K562 (cell line): ENCODE measurements around the gene SETD1B. TPM values are rescaled to one million over a fixed set of nuclear protein-coding genes. Genes with fewer than 3 reads are reported as not detected.

ENCODE experiments used
- ATAC-seq: fragments of 200-7000 bp; cut with Tn5 transposase; 3 replicates; pipeline ENCODE4 v1.9.1; 2020; ENCODE audit warnings: moderate library complexity
- BruUV-seq: library from RNA; stranded (reverse); fragments of 400-500 nt; replicated peaks from 2 replicates; lab custom pipeline; 2021; lab: Mats Ljungman, UMichigan
- CTCF ChIA-PET: fragments of 300-600 bp; formaldehyde crosslinking; extraction: SDS; loops from one replicate; lab custom pipeline; 2021; ENCODE audit warnings: low intra/inter-chr PET ratio; lab: Yijun Ruan, JAX
- POLR2A ChIA-PET: fragments of 300-600, 350-650 bp; sonication (Branson Sonifier 250); formaldehyde crosslinking; extraction: SDS; loops from one replicate; lab custom pipeline; 2021; ENCODE audit warnings: antibody characterized with exemption, inconsistent platforms; lab: Yijun Ruan, JAX
- DNase-seq, 4 experiments: peaks; one replicate each; pipeline versions ENCODE4 v3.0.0 to v3.0.0-alpha.2; 2011 to 2018; ENCODE audit warnings: low spot score in 3 of 4, mixed read lengths in 3 of 4; ENCODE audit errors: extremely low read depth in 1 of 4
- FAIRE-seq: peaks from 2 replicates; lab custom pipeline; 2011; peaks lifted over from hg19 to GRCh38; lab: Jason Lieb, UNC
- H2AFZ ChIP-seq: 2 replicates; pipeline ENCODE4 v1.6.0; 2011; ENCODE audit warnings: low read depth, low read length, control low read depth, inconsistent platforms
- H3K27ac ChIP-seq: fragments of 200-600 bp; 3 replicates; pipeline ENCODE4 v1.8.0; 2011; ENCODE audit warnings: low read depth, mild to moderate bottlenecking, control low read depth, inconsistent platforms, low read length, moderate library complexity, mixed read lengths; ENCODE audit errors: extremely low read depth
- H3K27me3 ChIP-seq, 2 experiments: fragments of 300-600 bp in 1 of 2; 2 replicates in 1 of 2; 3 replicates in 1 of 2; pipeline versions ENCODE4 v1.6.0 to v1.8.0; 2011; ENCODE audit warnings: inconsistent platforms in 2 of 2, low read length in 2 of 2, mild to moderate bottlenecking in 1 of 2, mixed read lengths in 1 of 2, moderate library complexity in 1 of 2; ENCODE audit not compliant: control insufficient read depth in 2 of 2, insufficient read depth in 2 of 2
- H3K36me3 ChIP-seq: fragments of 300-600 bp; 3 replicates; pipeline ENCODE4 v1.8.0; 2011; ENCODE audit warnings: mild to moderate bottlenecking, low read length, inconsistent platforms; ENCODE audit not compliant: control insufficient read depth, insufficient read depth
- H3K4me1 ChIP-seq, 2 experiments: fragments of 200-600 bp in 1 of 2; replicated peaks in 1 of 2; 2 replicates in 1 of 2; 3 replicates in 1 of 2; pipeline versions ENCODE4 v1.5.1 to v1.8.0; 2011; ENCODE audit warnings: inconsistent platforms in 2 of 2, low read length in 2 of 2, mild to moderate bottlenecking in 1 of 2, mixed read lengths in 1 of 2, moderate library complexity in 1 of 2; ENCODE audit not compliant: control insufficient read depth in 2 of 2, insufficient read depth in 2 of 2
- H3K4me2 ChIP-seq: 2 replicates; pipeline ENCODE4 v1.6.1; 2011; ENCODE audit warnings: low read length, control low read depth, inconsistent platforms, mixed read lengths; ENCODE audit not compliant: insufficient read depth
- H3K4me3 ChIP-seq: fragments of 200-600 bp; sonication (generic), shearing (Covaris generic); 2 replicates; pipeline ENCODE4 v1.5.1; 2016; ENCODE audit warnings: control low read depth, inconsistent platforms
- H3K79me2 ChIP-seq: fragments of 200-600 bp; 3 replicates; pipeline ENCODE4 v1.8.0; 2011; ENCODE audit warnings: low read length, inconsistent platforms; ENCODE audit not compliant: control insufficient read depth, insufficient read depth
- H3K9ac ChIP-seq, 2 experiments: 2 replicates each; pipeline versions ENCODE4 v1.6.0 to v1.6.1; 2011; ENCODE audit warnings: low read depth in 2 of 2, low read length in 2 of 2, control low read depth in 1 of 2, inconsistent platforms in 1 of 2, mild to moderate bottlenecking in 1 of 2, mixed read lengths in 1 of 2; ENCODE audit not compliant: insufficient read depth in 1 of 2
- H3K9me1 ChIP-seq: one replicate; pipeline ENCODE4 v1.6.0; 2011; ENCODE audit warnings: inconsistent platforms, mild to moderate bottlenecking, low read length, moderate library complexity; ENCODE audit not compliant: control insufficient read depth, insufficient read depth
- H3K9me3 ChIP-seq: replicated peaks from 2 replicates; pipeline ENCODE4 v1.5.1; 2011; ENCODE audit warnings: low read depth, low read length, inconsistent platforms; ENCODE audit not compliant: control insufficient read depth, insufficient read depth
- H4K20me1 ChIP-seq: replicated peaks from 2 replicates; pipeline ENCODE4 v1.6.1; 2011; ENCODE audit warnings: low read length, inconsistent platforms, mixed read lengths; ENCODE audit not compliant: control insufficient read depth, insufficient read depth
- AFF1 ChIP-seq, 2 experiments: fragments of 450-650 bp; IDR thresholded peaks; 2 replicates each; pipeline ENCODE4 v1.6.1; 2018; ENCODE audit warnings: mild to moderate bottlenecking in 2 of 2, low read depth in 1 of 2; ENCODE audit not compliant: partially characterized antibody in 2 of 2
- BDP1 ChIP-seq: IDR thresholded peaks from 3 replicates; pipeline ENCODE4 v1.6.1; 2011; ENCODE audit not compliant: insufficient read length, insufficient read depth
- GTF2A2 ChIP-seq: IDR thresholded peaks from 2 replicates; pipeline ENCODE4 v1.6.1; 2016; ENCODE audit warnings: mild to moderate bottlenecking, missing genetic modification characterization, missing compliant biosample characterization
- MBD1 ChIP-seq: fragments of 250-450 bp; sonication (Bioruptor Pico); IDR thresholded peaks from 2 replicates; pipeline ENCODE4 v1.8.0; 2022; ENCODE audit warnings: inconsistent platforms
- POLR2G ChIP-seq: fragments of 200-400 bp; formaldehyde crosslinking; IDR thresholded peaks from 2 replicates; pipeline ENCODE4 v1.6.1; 2017; ENCODE audit warnings: low read depth, mild to moderate bottlenecking, antibody characterized with exemption, low read length, moderate library complexity
- RBBP5 ChIP-seq: fragments of 200-600 bp; sonication (generic); IDR thresholded peaks from 2 replicates; pipeline ENCODE4 v1.6.1; 2012; ENCODE audit warnings: borderline replicate concordance, mild to moderate bottlenecking, low read length, control low read depth, inconsistent platforms; ENCODE audit not compliant: insufficient read depth, poor library complexity, severe bottlenecking
- TAL1 ChIP-seq: fragments of 450-650 bp; IDR thresholded peaks from 2 replicates; pipeline ENCODE4 v1.6.1; 2016; ENCODE audit warnings: mild to moderate bottlenecking
- ZNF740 ChIP-seq, 3 experiments: fragments of 200-800 bp in 1 of 3; sonication (Bioruptor generic) in 1 of 3; sonication (generic) in 1 of 3; formaldehyde crosslinking in 1 of 3; IDR thresholded peaks; 2 replicates each; pipeline versions ENCODE4 v1.6.1 to v1.8.0; 2016 to 2022; ENCODE audit warnings: mild to moderate bottlenecking in 2 of 3, missing compliant biosample characterization in 2 of 3, missing genetic modification characterization in 2 of 3, missing genetic modification reagents in 1 of 3
- whole genome bisulfite sequencing: fragments of 100-300 bp; shearing (Covaris generic); methylation state at CpG from one replicate; pipeline ENCODE4 v1.1.6; 2016; ENCODE audit warnings: low coverage, mixed read lengths; ENCODE audit not compliant: insufficient coverage; ENCODE audit errors: missing lambda C conversion rate; 5-methylcytosine and 5-hydroxymethylcytosine counted together
- in situ Hi-C: fragments of 300-500 bp; cut with MboI; formaldehyde crosslinking; loops from 4 replicates; pipeline ENCODE4 v1.15.0; 2018; ENCODE audit warnings: inconsistent platforms, mixed read lengths
- intact Hi-C: fragments of 100-400 bp; cut with micrococcal nuclease; formaldehyde crosslinking; loops from 2 replicates; pipeline ENCODE4 v1.14.2; 2022
- polyA plus RNA-seq, 8 experiments: library from polyadenylated mRNA; depleted of rRNA in 4 of 8; stranded (reverse) in 5 of 8; unstranded in 3 of 8; fragments of >200 nt; fragmentation: Nextera tagmentation in 2 of 8; fragmentation: Illumina TruSeq in 1 of 8; extraction: Ambion mirVana in 2 of 8; extraction: Trizol in 1 of 8; gene quantifications; 2 replicates each; pipeline versions ENCODE4 v1.2.1 to v1.2.3, GENCODE V29; 2011 to 2014; ENCODE audit warnings: inconsistent platforms in 1 of 8, missing spikeins in 1 of 8
- total RNA-seq, 7 experiments: library from RNA; depleted of rRNA in 6 of 7; stranded (reverse); fragments of >200 nt in 6 of 7; fragmentation: Illumina TruSeq in 2 of 7; extraction: Trizol in 2 of 7; gene quantifications; 2 replicates each; pipeline versions ENCODE4 v1.2.1 to v1.2.3, GENCODE V29; 2011 to 2021; ENCODE audit warnings: low replicate concordance in 1 of 7

SETD1B gene
- total and polyA plus RNA-seq, 9 of the 15 experiments (the other 6 are each of a cell fraction or from before 2014, with no cell fraction given): 0.48 to 26.6 (median 2.3) TPM

- ChIA-PET POLR2A (interaction anchor here (0.7 to 12.1 kb wide), 3 partner anchors 13 to 81 kb away, joined by 3 to 194 read pairs (median 4); partner anchors contain the start of genes PSMD9 and RHOF), CTCF (no interaction called here)
- H3K9me1 ChIP-seq: no peaks in the 10 kb centered on the region
- peaks cover 24% of the 10 kb centered on the region for H4K20me1 ChIP-seq
- no peak overlapping the region for H3K27ac ChIP-seq
- peaks cover 61% of the 10 kb centered on the region for H3K36me3 ChIP-seq
- FAIRE-seq (no peak), DNase-seq (no peak), ATAC-seq (no peak)
- no peak overlapping the region for H3K4me2 ChIP-seq
- peaks cover 83% of the 10 kb centered on the region for H3K79me2 ChIP-seq
- H3K9me3 ChIP-seq: no peaks in the 10 kb centered on the region
- peak overlapping the region in 1 of 2 experiments; percentile 80; a peak in 2 of 4 replicates for H3K9ac ChIP-seq
- TF ChIP-seq RBBP5: no peak
- TF ChIP-seq POLR2G: 0 out of 2 replicates have a peak, but pooled peaks have one; percentile 4
- TF ChIP-seq TAL1: no peak
- no peak for TF ChIP-seq AFF1 (IDR thresholded peaks at IDR 0.05; ENCODE audit: low read depth in 1 of 2, partially characterized antibody in 2 of 2)
- no peak for TF ChIP-seq GTF2A2 (tag)
- TF ChIP-seq MBD1 (CRISPR knock-in tag): no peak
- TF ChIP-seq BDP1: no peak
- peak; percentile 52; the same call in 1 of the 2 replicates for TF ChIP-seq ZNF740 (CRISPR knock-in tag; IDR thresholded peaks at IDR 0.05)
- no peak; a peak in 1 of 4 replicates for TF ChIP-seq ZNF740 (tag; IDR thresholded peaks at IDR 0.05)
- in situ Hi-C loops (no loop called here), intact Hi-C loops (no loop called here)
- WGBS: 86% methylated on average over 7 of the region's 14 CpGs
- no peaks in the 10 kb centered on the region for H3K27me3 ChIP-seq
- BruUV-seq: no TSS peak
- H3K4me3 ChIP-seq: no peak overlapping the region
- peaks cover 22 to 70% of the 10 kb centered on the region in 2 experiments for H3K4me1 ChIP-seq
- H2AFZ ChIP-seq: no peak overlapping the region
These were observed 4.0 kb downstream of the SETD1B start for GRCh38 chr12:121807642-121808347.
